ENCODE measurements around the gene RPS8. TPM values are rescaled to one million over a fixed set of nuclear protein-coding genes. Genes with fewer than 3 reads are reported as not detected.

RPS8 gene
- total RNA-seq, 1 donor from 2014 or later: 1,786 TPM

- H3K9me3 ChIP-seq (ENCODE audit: control insufficient read depth in 3 of 3, low read length in 3 of 3): no peaks in the 10 kb centered on the region
- peaks cover 0 to 9% (median 2%) of the 10 kb centered on the region in 3 donors for H3K27me3 ChIP-seq (ENCODE audit: control insufficient read depth in 3 of 3, insufficient read depth in 3 of 3, low read length in 3 of 3)
- peaks cover 0 to 1% (median 0%) of the 10 kb centered on the region in 3 donors for H3K36me3 ChIP-seq (ENCODE audit: control insufficient read depth in 3 of 3, insufficient read depth in 3 of 3, low read length in 3 of 3)
- no peak overlapping the region for H3K9ac ChIP-seq (ENCODE audit: low read depth in 1 of 3, low read length in 3 of 3)
- no peak overlapping the region for H3K4me3 ChIP-seq (ENCODE audit: low read length in 3 of 3)
- H3K4me1 ChIP-seq (ENCODE audit: control insufficient read depth in 3 of 3, insufficient read depth in 3 of 3, low read length in 3 of 3): peaks cover 0 to 4% (median 3%) of the 10 kb centered on the region in 3 donors
- H3K27ac ChIP-seq (ENCODE audit: low read depth, low read length): no peak overlapping the region
These were observed 52.8 kb downstream of the RPS8 start for GRCh38 chr1:44828003-44828651.

Small RNAs within 50 kb of the gene (small RNA-seq; reads per million reads assigned to genes)
- 24.5 reads per million, percentile 94 among the genes with 10 or more reads in this experiment for gene RNU5D-1
- gene SNORD38A: 64.6 reads per million, percentile 96 among the genes with 10 or more reads in this experiment
- gene SNORD38B: not detected
- 1,797 reads per million, percentile 99 among the genes with 10 or more reads in this experiment for gene SNORD46
- not detected for gene SNORD55

Other genes with a start within 250 kb of the RPS8 start
- gene TMEM53, start 101.1 kb upstream of the RPS8 start, total RNA-seq: 3.1 TPM
- gene ARMH1, start 100.8 kb upstream of the RPS8 start, total RNA-seq: 0.52 TPM
- not detected for gene RNU5D-1, start 44.4 kb upstream of the RPS8 start, total RNA-seq
- 4.7 TPM for gene KIF2C, start 35.7 kb upstream of the RPS8 start, total RNA-seq
- gene BEST4, start 12.6 kb downstream of the RPS8 start, total RNA-seq: not detected
- gene PLK3, start 24.8 kb downstream of the RPS8 start, total RNA-seq: 6.8 TPM
- gene DYNLT4, start 31.8 kb downstream of the RPS8 start, total RNA-seq: not detected
- gene BTBD19, start 33.0 kb downstream of the RPS8 start, total RNA-seq: 5.7 TPM
- gene PTCH2, start 67.7 kb downstream of the RPS8 start, total RNA-seq: 1.6 TPM
- gene EIF2B3, start 211.1 kb downstream of the RPS8 start, total RNA-seq: 34.4 TPM
- 8.9 TPM for gene HECTD3, start 235.8 kb downstream of the RPS8 start, total RNA-seq
- 149 TPM for gene UROD, start 236.7 kb downstream of the RPS8 start, total RNA-seq

Measured in skeletal muscle tissue (tissue), 5 donors.